Fibroblast of lung (primary cell): Measurements from ENCODE around the gene TTC24. TPM values are rescaled to one million over a fixed set of nuclear protein-coding genes. Genes with fewer than 3 reads are reported as not detected.

ENCODE experiments used
- DNase-seq, 2 donors: peaks; one replicate each; pipeline versions ENCODE4 v3.0.0 to v3.0.0-alpha.2; 2010; ENCODE audit warnings: low read depth in 2 of 2
- H2AFZ ChIP-seq: 2 replicates; pipeline ENCODE4 v1.5.1; 2012; ENCODE audit warnings: low read length, control low read depth, inconsistent platforms
- H3K27ac ChIP-seq: 2 replicates; pipeline ENCODE4 v1.5.1; 2011; ENCODE audit warnings: low read length, control low read depth; ENCODE audit not compliant: insufficient read depth
- H3K27me3 ChIP-seq: 2 replicates; pipeline ENCODE4 v1.5.1; 2011; ENCODE audit warnings: mild to moderate bottlenecking, low read length; ENCODE audit not compliant: control insufficient read depth, insufficient read depth
- H3K36me3 ChIP-seq: 2 replicates; pipeline ENCODE4 v1.5.1; 2011; ENCODE audit warnings: low read length; ENCODE audit not compliant: control insufficient read depth, insufficient read depth
- H3K4me1 ChIP-seq: 2 replicates; pipeline ENCODE4 v1.5.1; 2011; ENCODE audit warnings: low read length; ENCODE audit not compliant: control insufficient read depth, insufficient read depth; ENCODE audit errors: extremely low read depth
- H3K4me2 ChIP-seq: 2 replicates; pipeline ENCODE4 v1.5.1; 2011; ENCODE audit warnings: low read length, control low read depth; ENCODE audit not compliant: insufficient read depth; ENCODE audit errors: extremely low read depth
- H3K4me3 ChIP-seq, 4 experiments: fragments of 200-600 bp in 1 of 4; sonication (generic) in 1 of 4; replicated peaks in 1 of 4; 2 replicates each; pipeline ENCODE4 v1.5.1; 2011 to 2016; ENCODE audit warnings: low read length in 4 of 4, low read depth in 3 of 4, mild to moderate bottlenecking in 3 of 4, control low read depth in 2 of 4, inconsistent platforms in 1 of 4, mixed read lengths in 1 of 4; ENCODE audit not compliant: insufficient read depth in 1 of 4; ENCODE audit errors: control extremely low read depth in 1 of 4
- H3K79me2 ChIP-seq: 2 replicates; pipeline ENCODE4 v1.5.1; 2012; ENCODE audit warnings: mild to moderate bottlenecking, low read length, inconsistent platforms; ENCODE audit not compliant: control insufficient read depth, insufficient read depth
- H3K9ac ChIP-seq: 2 replicates; pipeline ENCODE4 v1.5.1; 2011; ENCODE audit warnings: mild to moderate bottlenecking, low read length, control low read depth; ENCODE audit not compliant: insufficient read depth
- H3K9me3 ChIP-seq: 2 replicates; pipeline ENCODE4 v1.5.1; 2012; ENCODE audit warnings: low read depth, low read length; ENCODE audit not compliant: control insufficient read depth, insufficient read depth
- H4K20me1 ChIP-seq: 2 replicates; pipeline ENCODE4 v1.5.1; 2011; ENCODE audit warnings: low read length; ENCODE audit not compliant: control insufficient read depth, insufficient read depth; ENCODE audit errors: extremely low read depth
- EZH2 ChIP-seq: IDR thresholded peaks from 2 replicates; pipeline ENCODE4 v1.5.1; 2012; ENCODE audit warnings: low read length, control low read depth, mild to moderate bottlenecking; ENCODE audit errors: missing control alignments
- polyA plus RNA-seq, 2 donors: library from polyadenylated mRNA; depleted of rRNA in 1 of 2; stranded (reverse) in 1 of 2; unstranded in 1 of 2; fragments of >200 nt; gene quantifications; 2 replicates each; pipeline ENCODE4 v1.2.1, GENCODE V29; 2011 to 2012; ENCODE audit warnings: missing spikeins in 1 of 2
- total RNA-seq: library from RNA; depleted of rRNA; stranded (reverse); fragments of >200 nt; gene quantifications from 2 replicates; pipeline ENCODE4 v1.2.1, GENCODE V29; 2014
- TF ChIP-seq, protein P1 (sequence below), 2 donors: IDR thresholded peaks in 1 of 2; conservative IDR thresholded peaks in 1 of 2; 1 replicate in 1 of 2; 2 replicates in 1 of 2; pipeline ENCODE4 v1.5.1; 2011 to 2012; ENCODE audit warnings: low read length in 2 of 2, control low read depth in 1 of 2, inconsistent platforms in 1 of 2, low read depth in 1 of 2, mild to moderate bottlenecking in 1 of 2

TTC24 gene
- total and polyA plus RNA-seq, 2 donors (not counting 1 experiment from before 2014, with no cell fraction given) = not detected

DNA sequence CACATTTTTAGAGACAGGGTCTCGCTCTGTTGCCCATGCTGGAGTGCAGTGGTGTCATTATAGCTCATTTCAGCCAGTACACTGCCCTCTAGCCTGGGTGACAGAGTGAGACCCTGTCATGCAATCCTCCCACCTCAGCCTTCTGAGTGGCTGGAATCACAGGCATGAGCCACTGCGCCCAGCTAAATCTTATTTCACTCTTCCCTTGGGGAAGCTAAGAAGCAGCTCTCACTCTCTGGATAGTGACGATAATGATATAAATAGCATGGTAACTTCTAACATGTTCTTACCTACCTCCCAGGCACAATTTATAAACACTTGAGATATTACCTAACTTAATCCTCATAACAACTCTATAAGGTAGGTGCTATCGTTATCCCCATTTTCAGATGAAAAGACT is 32.1 kb upstream of the TTC24 start:
- Histone ChIP-seq H3K9me3 (no peaks in the 10 kb centered on the region), H3K27me3 (no peaks in the 10 kb centered on the region), H3K36me3 (peaks cover 20% of the 10 kb centered on the region), H2AFZ (no peak overlapping the region), H3K4me1 (no peaks in the 10 kb centered on the region), H3K79me2 (no peaks in the 10 kb centered on the region), H3K4me3 (no peak overlapping the region), H3K27ac (no peak overlapping the region), H3K9ac (no peak overlapping the region), H4K20me1 (no peaks in the 10 kb centered on the region), H3K4me2 (no peak overlapping the region)
- TF ChIP-seq, protein P1, sequence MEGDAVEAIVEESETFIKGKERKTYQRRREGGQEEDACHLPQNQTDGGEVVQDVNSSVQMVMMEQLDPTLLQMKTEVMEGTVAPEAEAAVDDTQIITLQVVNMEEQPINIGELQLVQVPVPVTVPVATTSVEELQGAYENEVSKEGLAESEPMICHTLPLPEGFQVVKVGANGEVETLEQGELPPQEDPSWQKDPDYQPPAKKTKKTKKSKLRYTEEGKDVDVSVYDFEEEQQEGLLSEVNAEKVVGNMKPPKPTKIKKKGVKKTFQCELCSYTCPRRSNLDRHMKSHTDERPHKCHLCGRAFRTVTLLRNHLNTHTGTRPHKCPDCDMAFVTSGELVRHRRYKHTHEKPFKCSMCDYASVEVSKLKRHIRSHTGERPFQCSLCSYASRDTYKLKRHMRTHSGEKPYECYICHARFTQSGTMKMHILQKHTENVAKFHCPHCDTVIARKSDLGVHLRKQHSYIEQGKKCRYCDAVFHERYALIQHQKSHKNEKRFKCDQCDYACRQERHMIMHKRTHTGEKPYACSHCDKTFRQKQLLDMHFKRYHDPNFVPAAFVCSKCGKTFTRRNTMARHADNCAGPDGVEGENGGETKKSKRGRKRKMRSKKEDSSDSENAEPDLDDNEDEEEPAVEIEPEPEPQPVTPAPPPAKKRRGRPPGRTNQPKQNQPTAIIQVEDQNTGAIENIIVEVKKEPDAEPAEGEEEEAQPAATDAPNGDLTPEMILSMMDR (conservative IDR thresholded peaks at IDR 0.05 in 1 of 2, IDR thresholded peaks at IDR 0.05 in 1 of 2; ENCODE audit: low read depth in 1 of 2, low read length in 2 of 2) = no peak
- TF ChIP-seq EZH2 = no peak
- DNase-seq = no peak

DNA sequence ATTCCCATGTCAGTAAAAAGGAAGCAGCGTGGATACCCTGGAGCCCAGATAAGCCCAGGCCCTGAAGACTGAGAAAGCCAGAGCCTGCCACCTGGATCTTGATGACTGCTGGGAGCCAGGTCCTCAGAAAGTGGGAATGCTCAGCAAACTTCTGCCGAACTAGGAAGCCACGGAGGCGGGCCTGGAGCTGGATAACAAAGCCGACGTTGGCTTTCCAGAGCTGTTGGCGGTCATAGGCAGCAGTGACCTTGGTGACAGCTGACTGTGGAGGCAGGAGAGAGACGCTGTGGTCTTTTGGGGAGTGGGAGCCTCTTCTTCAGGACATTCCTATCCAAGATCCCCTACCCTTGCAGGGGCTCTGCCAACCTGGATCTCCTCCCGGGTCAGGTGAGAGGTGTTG is 31.5 kb upstream of the TTC24 start:
- H3K79me2 ChIP-seq = no peaks in the 10 kb centered on the region
- no peak overlapping the region for H3K4me3 ChIP-seq
- H3K4me1 ChIP-seq = no peaks in the 10 kb centered on the region
- H3K27me3 ChIP-seq = no peaks in the 10 kb centered on the region
- no peaks in the 10 kb centered on the region for H3K9me3 ChIP-seq
- DNase-seq = no peak
- no peaks in the 10 kb centered on the region for H4K20me1 ChIP-seq
- H3K9ac ChIP-seq = no peak overlapping the region
- TF ChIP-seq, protein P1 (conservative IDR thresholded peaks at IDR 0.05 in 1 of 2, IDR thresholded peaks at IDR 0.05 in 1 of 2; ENCODE audit: low read depth in 1 of 2, low read length in 2 of 2) = no peak
- TF ChIP-seq EZH2 = no peak
- H3K4me2 ChIP-seq = no peak overlapping the region
- no peak overlapping the region for H2AFZ ChIP-seq
- H3K27ac ChIP-seq = no peak overlapping the region
- peaks cover 19% of the 10 kb centered on the region for H3K36me3 ChIP-seq

DNA sequence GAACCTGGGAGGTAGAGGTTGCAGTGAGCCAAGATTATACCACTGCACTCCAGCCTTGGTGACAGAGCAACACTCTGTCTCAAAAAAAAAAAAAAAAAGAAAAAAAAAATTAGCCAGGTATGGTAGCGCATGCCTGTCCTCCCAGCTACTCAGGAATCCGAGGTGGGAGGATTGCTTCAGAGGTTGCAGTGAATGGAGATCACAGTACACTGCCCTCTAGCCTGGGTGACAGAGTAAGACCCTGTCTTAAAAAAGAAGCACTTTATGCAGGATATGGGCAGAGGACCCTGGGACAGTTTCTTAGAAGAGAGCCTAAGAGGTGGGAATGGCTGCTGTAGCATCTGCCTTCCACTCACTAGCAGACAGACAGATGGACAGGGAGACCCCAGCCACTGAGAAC is 30.1 kb upstream of the TTC24 start:
- DNase-seq = no peak
- no peaks in the 10 kb centered on the region for H3K27me3 ChIP-seq
- no peak overlapping the region for H2AFZ ChIP-seq
- H3K36me3 ChIP-seq = peaks cover 21% of the 10 kb centered on the region
- TF ChIP-seq, protein P1 (conservative IDR thresholded peaks at IDR 0.05 in 1 of 2, IDR thresholded peaks at IDR 0.05 in 1 of 2; ENCODE audit: low read depth in 1 of 2, low read length in 2 of 2) = no peak
- TF ChIP-seq EZH2 = no peak
- H3K79me2 ChIP-seq = no peaks in the 10 kb centered on the region
- H3K4me2 ChIP-seq = no peak overlapping the region
- no peaks in the 10 kb centered on the region for H3K9me3 ChIP-seq
- no peak overlapping the region for H3K27ac ChIP-seq
- H3K4me3 ChIP-seq = no peak overlapping the region
- H3K9ac ChIP-seq = no peak overlapping the region
- H3K4me1 ChIP-seq = no peaks in the 10 kb centered on the region
- no peaks in the 10 kb centered on the region for H4K20me1 ChIP-seq
